ENCODE measurements around the gene HINFP. TPM values are rescaled to one million over a fixed set of nuclear protein-coding genes. Genes with fewer than 3 reads are reported as not detected.

HINFP gene
- total and polyA plus RNA-seq, 9 of the 15 experiments (the other 6 are each of a cell fraction or from before 2014, with no cell fraction given) = 13.8 to 34.1 (median 22.5) TPM

DNA sequence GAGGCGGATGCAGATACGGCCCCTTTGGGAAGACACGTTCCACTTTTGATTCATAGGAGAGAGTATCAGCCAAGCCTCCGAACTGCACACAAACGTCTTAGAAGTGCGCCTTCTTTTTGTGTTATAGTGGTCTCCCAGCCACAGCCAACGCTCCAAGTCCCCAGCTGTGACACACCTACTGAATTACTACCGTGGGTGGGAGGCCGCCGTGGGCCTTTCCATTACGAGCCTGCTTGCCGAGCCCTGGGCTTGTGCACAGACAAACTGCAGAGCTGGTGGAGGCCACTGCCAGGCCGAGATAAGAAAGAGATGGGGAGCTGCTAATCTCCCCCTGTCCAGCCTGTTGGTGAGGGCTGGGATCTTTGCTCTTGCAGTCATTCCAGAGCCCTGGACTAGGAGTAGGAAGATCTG, 35.9 kb upstream of the HINFP start (continued):
- TF ChIP-seq, protein P1, sequence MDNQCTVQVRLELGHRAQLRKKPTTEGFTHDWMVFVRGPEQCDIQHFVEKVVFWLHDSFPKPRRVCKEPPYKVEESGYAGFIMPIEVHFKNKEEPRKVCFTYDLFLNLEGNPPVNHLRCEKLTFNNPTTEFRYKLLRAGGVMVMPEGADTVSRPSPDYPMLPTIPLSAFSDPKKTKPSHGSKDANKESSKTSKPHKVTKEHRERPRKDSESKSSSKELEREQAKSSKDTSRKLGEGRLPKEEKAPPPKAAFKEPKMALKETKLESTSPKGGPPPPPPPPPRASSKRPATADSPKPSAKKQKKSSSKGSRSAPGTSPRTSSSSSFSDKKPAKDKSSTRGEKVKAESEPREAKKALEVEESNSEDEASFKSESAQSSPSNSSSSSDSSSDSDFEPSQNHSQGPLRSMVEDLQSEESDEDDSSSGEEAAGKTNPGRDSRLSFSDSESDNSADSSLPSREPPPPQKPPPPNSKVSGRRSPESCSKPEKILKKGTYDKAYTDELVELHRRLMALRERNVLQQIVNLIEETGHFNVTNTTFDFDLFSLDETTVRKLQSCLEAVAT (IDR thresholded peaks at IDR 0.05) = 0 out of 4 replicates have a peak, but pooled peaks of 1 of the 2 experiments have one; percentile 17
- TF ChIP-seq THAP7 (CRISPR knock-in tag; IDR thresholded peaks at IDR 0.05) (no peak), HDAC8 (tag; IDR thresholded peaks at IDR 0.05) (no peak), RBM34 (IDR thresholded peaks at IDR 0.05; ENCODE audit: borderline replicate concordance, insufficient read depth, low read length) (no peak), HDAC1 (IDR thresholded peaks at IDR 0.05) (peak in 1 of 2 experiments; percentile 83; a peak in 2 of 4 replicates), MCM7 (IDR thresholded peaks at IDR 0.05) (no peak), HMG20B (CRISPR knock-in tag; IDR thresholded peaks at IDR 0.05) (no peak), TARDBP (IDR thresholded peaks at IDR 0.05) (no peak), ZNF644 (tag; IDR thresholded peaks at IDR 0.05; ENCODE audit: low read depth) (no peak; the same call in 1 of the 2 replicates), CC2D1A (IDR thresholded peaks at IDR 0.05) (peak; percentile 74; the same call in 1 of the 2 replicates), ZNF507 (tag; conservative IDR thresholded peaks at IDR 0.05) (no peak), U2AF2 (optimal IDR thresholded peaks at IDR 0.05; ENCODE audit: low read depth, low read length) (no peak), FOXP1 (CRISPR knock-in tag; IDR thresholded peaks at IDR 0.05) (no peak), KLF10 (CRISPR knock-in tag; IDR thresholded peaks at IDR 0.05) (no peak), HMBOX1 (IDR thresholded peaks at IDR 0.05) (no peak), ZNF324 (CRISPR knock-in tag; IDR thresholded peaks at IDR 0.05) (no peak), SAFB (IDR thresholded peaks at IDR 0.05; ENCODE audit: borderline replicate concordance, low read depth, low read length) (no peak), AFF4 (CRISPR knock-in tag; IDR thresholded peaks at IDR 0.05) (no peak), POLR3G (IDR thresholded peaks at IDR 0.05; ENCODE audit: extremely low read depth, insufficient read length, insufficient replicate concordance) (no peak)
- TF ChIP-seq, protein P2, sequence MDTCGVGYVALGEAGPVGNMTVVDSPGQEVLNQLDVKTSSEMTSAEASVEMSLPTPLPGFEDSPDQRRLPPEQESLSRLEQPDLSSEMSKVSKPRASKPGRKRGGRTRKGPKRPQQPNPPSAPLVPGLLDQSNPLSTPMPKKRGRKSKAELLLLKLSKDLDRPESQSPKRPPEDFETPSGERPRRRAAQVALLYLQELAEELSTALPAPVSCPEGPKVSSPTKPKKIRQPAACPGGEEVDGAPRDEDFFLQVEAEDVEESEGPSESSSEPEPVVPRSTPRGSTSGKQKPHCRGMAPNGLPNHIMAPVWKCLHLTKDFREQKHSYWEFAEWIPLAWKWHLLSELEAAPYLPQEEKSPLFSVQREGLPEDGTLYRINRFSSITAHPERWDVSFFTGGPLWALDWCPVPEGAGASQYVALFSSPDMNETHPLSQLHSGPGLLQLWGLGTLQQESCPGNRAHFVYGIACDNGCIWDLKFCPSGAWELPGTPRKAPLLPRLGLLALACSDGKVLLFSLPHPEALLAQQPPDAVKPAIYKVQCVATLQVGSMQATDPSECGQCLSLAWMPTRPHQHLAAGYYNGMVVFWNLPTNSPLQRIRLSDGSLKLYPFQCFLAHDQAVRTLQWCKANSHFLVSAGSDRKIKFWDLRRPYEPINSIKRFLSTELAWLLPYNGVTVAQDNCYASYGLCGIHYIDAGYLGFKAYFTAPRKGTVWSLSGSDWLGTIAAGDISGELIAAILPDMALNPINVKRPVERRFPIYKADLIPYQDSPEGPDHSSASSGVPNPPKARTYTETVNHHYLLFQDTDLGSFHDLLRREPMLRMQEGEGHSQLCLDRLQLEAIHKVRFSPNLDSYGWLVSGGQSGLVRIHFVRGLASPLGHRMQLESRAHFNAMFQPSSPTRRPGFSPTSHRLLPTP (IDR thresholded peaks at IDR 0.05; ENCODE audit: borderline replicate concordance, extremely low read depth, insufficient read length) = no peak
